Endothelial cell of umbilical vein (primary cell): Measurements from ENCODE around the gene DENND5B.

Source experiments
- CTCF ChIP-seq, 2 donors: IDR thresholded peaks; 1 replicate in 1 of 2; 2 replicates in 1 of 2; pipeline ENCODE4 v1.5.1; 2011; ENCODE audit warnings: low read length in 2 of 2, mild to moderate bottlenecking in 2 of 2, moderate library complexity in 2 of 2, control low read depth in 1 of 2, inconsistent platforms in 1 of 2, low read depth in 1 of 2; ENCODE audit not compliant: insufficient read depth in 1 of 2; ENCODE audit errors: extremely low read depth in 1 of 2
- EZH2 ChIP-seq: IDR thresholded peaks from 2 replicates; pipeline ENCODE4 v1.6.1; 2012; ENCODE audit warnings: borderline replicate concordance, low read depth, mild to moderate bottlenecking, moderate library complexity, low read length, inconsistent platforms; ENCODE audit not compliant: severe bottlenecking
- FOS ChIP-seq: IDR thresholded peaks from 2 replicates; pipeline ENCODE4 v1.6.1; 2011; ENCODE audit warnings: mild to moderate bottlenecking, low read length, moderate library complexity, borderline replicate concordance; ENCODE audit not compliant: insufficient read depth
- JUN ChIP-seq: IDR thresholded peaks from 2 replicates; pipeline ENCODE4 v1.6.1; 2011; ENCODE audit warnings: borderline replicate concordance, low read depth; ENCODE audit not compliant: insufficient read length, insufficient read depth
- MAX ChIP-seq: IDR thresholded peaks from 2 replicates; pipeline ENCODE4 v1.6.1; 2011; ENCODE audit not compliant: insufficient read depth, insufficient read length
- POLR2A ChIP-seq: IDR thresholded peaks from 2 replicates; pipeline ENCODE4 v1.6.1; 2012; ENCODE audit warnings: low read depth, mild to moderate bottlenecking, control low read depth, low read length
- POLR2AphosphoS5 ChIP-seq: IDR thresholded peaks from 2 replicates; pipeline ENCODE4 v1.6.1; 2012; ENCODE audit warnings: low read depth, mild to moderate bottlenecking, control low read depth, low read length, moderate library complexity; ENCODE audit not compliant: insufficient read depth

GRCh38 chr12:31346267-31346666 is 244.7 kb downstream of the DENND5B start:
- TF ChIP-seq CTCF (IDR thresholded peaks at IDR 0.05; ENCODE audit: extremely low read depth in 1 of 2, insufficient read depth in 1 of 2, low read depth in 1 of 2, low read length in 2 of 2) (no peak), POLR2A (no peak), JUN (no peak), FOS (no peak), EZH2 (no peak), POLR2AphosphoS5 (no peak), MAX (no peak)
